Neural progenitor cell (in vitro differentiated cells): Measurements from ENCODE around the gene IFITM10.

Source experiments
- CTCF ChIP-seq: fragments of 200-600 bp; sonication (generic); IDR thresholded peaks from 2 replicates; pipeline ENCODE4 v1.5.1; 2017; ENCODE audit warnings: antibody characterized with exemption, mild to moderate bottlenecking
- EZH2 ChIP-seq: fragments of 200-600 bp; sonication (generic); IDR thresholded peaks from 2 replicates; pipeline ENCODE4 v1.6.1; 2017; ENCODE audit warnings: antibody characterized with exemption, mild to moderate bottlenecking, moderate library complexity
- EZH2phosphoT487 ChIP-seq: fragments of 200-600 bp; sonication (generic); IDR thresholded peaks from 2 replicates; pipeline ENCODE4 v1.6.1; 2017; ENCODE audit warnings: antibody characterized with exemption

DNA sequence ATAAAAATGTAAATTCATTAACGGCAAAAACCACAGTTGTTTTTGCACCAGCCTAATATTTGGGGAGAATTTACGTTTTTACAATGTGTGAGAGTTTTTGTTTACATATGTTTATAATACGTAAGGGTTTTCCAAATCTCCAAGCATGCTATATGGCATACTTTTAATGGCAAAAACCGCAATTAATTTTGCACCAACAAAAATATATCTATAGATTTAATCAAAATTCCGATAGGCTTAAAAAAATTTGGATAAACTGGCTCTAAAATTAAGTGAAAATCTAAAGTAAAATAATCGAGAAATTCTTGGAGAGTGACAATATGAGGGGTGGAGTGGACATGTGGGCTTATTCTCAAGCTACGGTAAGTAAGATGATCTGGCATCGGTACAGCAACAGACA is 30.6 kb downstream of the IFITM10 start:
- no peak for TF ChIP-seq CTCF
- no peak for TF ChIP-seq EZH2phosphoT487
- no peak for TF ChIP-seq EZH2
